ENCODE results near the gene ANTXR2. TPM values are rescaled to one million over a fixed set of nuclear protein-coding genes. Genes with fewer than 3 reads are reported as not detected.

The ANTXR2 gene
- total RNA-seq, 8 experiments from 2014 or later, result 10.5 to 72.6 (median 39.5) TPM

- peak overlapping the region in 1 of 2 donors; percentile 82 for H3K27ac ChIP-seq
- peak overlapping the region; percentile 48 to 87 (median 72) for H3K4me3 ChIP-seq
- 6 to 100% (median 63%) methylated on average over 1 to 4 of the region's 4 CpGs for WGBS, 10 experiments
- in situ Hi-C loops (cut with MboI; ENCODE audit: low pct_unique_long_range_greater_than_20kb in 2 of 9, low sequenced_read_pairs in 9 of 9, unreplicated experiment in 9 of 9), result no loop called here
- ATAC-seq (replicated peaks in 6 of 8), result no peak
- H3K4me1 ChIP-seq (replicated peaks in 1 of 2), result peaks cover 18 to 26% of the 10 kb centered on the region in 2 donors
Measured at GRCh38 chr4:80073473-80074008, 512 bp upstream of the ANTXR2 start.

DNA sequence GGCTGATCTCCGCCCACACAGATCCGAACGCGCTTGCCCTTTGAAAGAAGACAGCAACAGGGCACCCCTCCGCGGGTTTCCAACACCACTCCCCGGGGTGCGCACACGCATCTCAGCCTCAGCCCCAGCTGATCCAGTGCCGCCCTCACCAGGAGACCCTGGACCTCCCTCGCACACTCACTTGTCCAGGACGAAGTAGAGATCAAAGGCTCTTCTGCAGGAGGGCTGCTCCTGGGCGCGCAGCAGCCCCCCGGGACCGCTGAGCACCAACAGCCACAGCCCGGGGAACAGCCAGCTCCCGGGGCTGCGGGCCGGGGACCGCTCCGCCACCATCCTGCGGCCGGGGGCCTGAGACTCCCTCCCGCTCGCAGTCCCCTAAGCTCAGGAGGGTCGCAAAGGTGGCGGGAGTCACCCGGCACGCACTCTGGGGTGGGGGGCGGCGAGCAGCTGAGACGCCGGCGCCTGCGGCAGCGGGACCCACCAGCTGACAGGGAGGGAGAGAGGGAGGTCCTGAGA, 743 bp downstream of the ANTXR2 start:
- Histone ChIP-seq H3K4me1 (replicated peaks in 1 of 2) (peaks cover 18 to 26% of the 10 kb centered on the region in 2 donors), H3K4me3 (peak overlapping the region; percentile 48 to 87 (median 72)), H3K27ac (peak overlapping the region; percentile 70 to 82)
- WGBS, 10 experiments, result no CpG with 5 or more reads among the region's 37 CpGs
- ATAC-seq (replicated peaks in 6 of 8), result peak; percentile 2 to 68 (median 64)
- in situ Hi-C loops (cut with MboI; ENCODE audit: low pct_unique_long_range_greater_than_20kb in 2 of 9, low sequenced_read_pairs in 9 of 9, unreplicated experiment in 9 of 9), result no loop called here

- peak overlapping the region; percentile 48 to 87 (median 72) for H3K4me3 ChIP-seq
- 0 to 21% (median 5%) methylated on average over 1 to 13 of the region's 15 CpGs; no CpG with 5 or more reads in 1 of the 10 experiments for WGBS, 10 experiments
- in situ Hi-C loops (cut with MboI; ENCODE audit: low pct_unique_long_range_greater_than_20kb in 2 of 9, low sequenced_read_pairs in 9 of 9, unreplicated experiment in 9 of 9), result no loop called here
- ATAC-seq (replicated peaks in 6 of 8), result peak in 1 of 8 experiments; percentile 0
- peaks cover 18 to 26% of the 10 kb centered on the region in 2 donors for H3K4me1 ChIP-seq (replicated peaks in 1 of 2)
- H3K27ac ChIP-seq, result no peak overlapping the region
Measured at GRCh38 chr4:80071604-80072227, 1.3 kb downstream of the ANTXR2 start.

GRCh38 chr4:80070880-80071603, 2.0 kb downstream of the ANTXR2 start:
- peak overlapping the region; percentile 48 to 87 (median 72) for H3K4me3 ChIP-seq
- ATAC-seq (replicated peaks in 6 of 8), result no peak
- in situ Hi-C loops (cut with MboI; ENCODE audit: low pct_unique_long_range_greater_than_20kb in 2 of 9, low sequenced_read_pairs in 9 of 9, unreplicated experiment in 9 of 9), result no loop called here
- H3K27ac ChIP-seq, result no peak overlapping the region
- WGBS, 10 experiments, result 0 to 60% (median 36%) methylated on average over 2 to 6 of the region's 6 CpGs
- peaks cover 18 to 26% of the 10 kb centered on the region in 2 donors for H3K4me1 ChIP-seq (replicated peaks in 1 of 2)

DNA sequence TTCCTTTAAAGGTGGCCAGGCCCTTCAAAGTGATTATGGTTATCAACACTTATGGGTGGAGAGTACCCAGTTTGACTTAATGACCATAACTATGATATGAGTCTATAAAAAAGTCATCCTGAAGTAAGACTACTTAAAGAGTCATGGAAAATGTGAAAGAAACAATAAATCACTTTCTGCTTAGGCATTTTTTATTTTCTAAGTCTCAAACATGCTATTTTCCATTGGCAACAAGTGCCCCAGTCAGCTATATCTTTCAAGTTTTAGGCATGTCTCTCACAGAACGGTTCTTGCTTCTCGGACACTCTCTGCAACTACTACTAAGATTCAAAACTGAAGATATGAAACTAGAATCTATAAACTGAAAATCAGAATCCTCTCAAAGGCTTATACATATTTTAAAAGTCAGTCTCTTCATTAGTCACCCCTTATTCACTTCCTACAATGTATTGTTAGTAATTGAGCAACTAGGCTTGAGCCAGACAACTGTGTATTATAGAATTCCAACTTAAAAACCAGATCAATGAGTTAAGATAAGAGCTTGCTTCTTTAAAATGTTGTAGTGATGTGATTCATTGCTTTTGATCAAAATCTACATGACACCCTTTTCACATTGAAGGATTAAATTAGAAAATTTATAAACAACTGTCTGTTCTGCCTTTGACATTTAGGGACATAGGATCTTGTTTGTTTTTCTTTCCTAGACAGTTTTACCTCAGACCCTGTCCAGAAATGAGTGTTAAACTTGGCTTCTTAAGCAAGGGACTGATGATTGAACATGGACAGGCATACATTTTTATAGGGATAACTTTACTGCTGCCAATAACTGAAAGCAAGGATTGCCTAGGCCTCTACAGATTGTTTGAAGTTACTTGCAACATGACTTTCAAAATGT, 2.9 kb downstream of the ANTXR2 start:
- Histone ChIP-seq H3K27ac (no peak overlapping the region), H3K4me1 (replicated peaks in 1 of 2) (peaks cover 18 to 26% of the 10 kb centered on the region in 2 donors), H3K4me3 (no peak overlapping the region)
- no peak for ATAC-seq (replicated peaks in 6 of 8)
- in situ Hi-C loops (cut with MboI; ENCODE audit: low pct_unique_long_range_greater_than_20kb in 2 of 9, low sequenced_read_pairs in 9 of 9, unreplicated experiment in 9 of 9), result no loop called here
- WGBS, 10 experiments, result 7 to 100% (median 94%) methylated on average over 2 of the region's 2 CpGs; no CpG with 5 or more reads in 3 of the 10 experiments

DNA sequence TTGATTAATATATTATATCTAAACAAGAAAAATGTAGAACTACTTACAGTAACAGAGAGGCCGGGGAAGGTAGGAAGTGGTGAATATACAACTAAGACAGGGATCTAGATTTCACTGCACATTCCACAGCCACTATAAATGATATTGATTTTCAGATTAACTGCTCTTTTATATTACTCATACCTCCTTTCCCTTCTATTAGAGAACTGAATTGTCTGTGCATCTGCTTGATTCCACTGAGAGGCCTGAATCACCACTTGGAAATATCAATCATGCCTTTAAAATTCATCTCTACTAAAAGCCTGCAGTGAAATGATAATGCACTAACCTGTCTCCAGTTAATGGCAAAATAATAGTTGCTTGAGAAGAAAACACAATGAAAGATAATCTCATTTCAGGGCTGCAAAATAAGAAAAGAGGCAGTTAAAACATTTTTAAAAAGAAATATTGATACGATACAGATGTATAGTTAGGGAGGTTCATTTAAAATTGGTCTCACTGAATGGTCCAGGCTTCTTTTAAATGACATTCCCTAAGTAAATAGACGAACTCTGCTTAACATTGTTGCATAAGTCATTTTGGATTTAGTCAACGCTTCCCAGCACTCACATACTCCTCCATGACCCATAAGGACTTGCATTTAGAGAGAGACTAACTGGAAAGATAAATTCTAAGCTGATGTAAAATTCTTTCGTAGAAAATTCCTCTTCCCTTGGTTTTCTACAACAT, 3.8 kb downstream of the ANTXR2 start:
- Histone ChIP-seq H3K4me1 (replicated peaks in 1 of 2) (peaks cover 18 to 26% of the 10 kb centered on the region in 2 donors), H3K4me3 (no peak overlapping the region), H3K27ac (no peak overlapping the region)
- in situ Hi-C loops (cut with MboI; ENCODE audit: low pct_unique_long_range_greater_than_20kb in 2 of 9, low sequenced_read_pairs in 9 of 9, unreplicated experiment in 9 of 9), result no loop called here
- 20 to 90% (median 71%) methylated on average over 3 to 5 of the region's 5 CpGs; no CpG with 5 or more reads in 1 of the 10 experiments for WGBS, 10 experiments
- peak in 5 of 8 experiments; percentile 3 to 41 (median 19) for ATAC-seq (replicated peaks in 6 of 8)

GRCh38 chr4:80065601-80066000, 7.4 kb downstream of the ANTXR2 start:
- peak in 1 of 8 experiments; percentile 45 for ATAC-seq (replicated peaks in 6 of 8)
- in situ Hi-C loops (cut with MboI; ENCODE audit: low pct_unique_long_range_greater_than_20kb in 2 of 9, low sequenced_read_pairs in 9 of 9, unreplicated experiment in 9 of 9), result no loop called here
- H3K4me3 ChIP-seq, result no peak overlapping the region
- no peak overlapping the region for H3K27ac ChIP-seq
- 9 to 100% (median 88%) methylated on average over 1 to 2 of the region's 2 CpGs; no CpG with 5 or more reads in 1 of the 10 experiments for WGBS, 10 experiments
- peaks cover 10 to 17% of the 10 kb centered on the region in 2 donors for H3K4me1 ChIP-seq (replicated peaks in 1 of 2)

GRCh38 chr4:80062527-80062926, 10.5 kb downstream of the ANTXR2 start:
- in situ Hi-C loops (cut with MboI; ENCODE audit: low pct_unique_long_range_greater_than_20kb in 2 of 9, low sequenced_read_pairs in 9 of 9, unreplicated experiment in 9 of 9), result no loop called here
- Histone ChIP-seq H3K27ac (no peak overlapping the region), H3K4me1 (replicated peaks in 1 of 2) (peaks cover 0 to 3% of the 10 kb centered on the region in 2 donors), H3K4me3 (no peak overlapping the region)
- ATAC-seq (replicated peaks in 6 of 8), result peak in 2 of 8 experiments; percentile 5 to 9
- 10 to 100% (median 89%) methylated on average over 1 to 3 of the region's 3 CpGs for WGBS, 10 experiments

GRCh38 chr4:80060804-80061203, 12.2 kb downstream of the ANTXR2 start:
- 50 to 100% (median 93%) methylated on average over 1 to 4 of the region's 4 CpGs; no CpG with 5 or more reads in 4 of the 10 experiments for WGBS, 10 experiments
- no peak overlapping the region for H3K27ac ChIP-seq
- H3K4me3 ChIP-seq, result no peak overlapping the region
- H3K4me1 ChIP-seq (replicated peaks in 1 of 2), result peaks cover 0 to 3% of the 10 kb centered on the region in 2 donors
- peak in 2 of 8 experiments; percentile 32 to 93 for ATAC-seq (replicated peaks in 6 of 8)
- in situ Hi-C loops (cut with MboI; ENCODE audit: low pct_unique_long_range_greater_than_20kb in 2 of 9, low sequenced_read_pairs in 9 of 9, unreplicated experiment in 9 of 9), result no loop called here

DNA sequence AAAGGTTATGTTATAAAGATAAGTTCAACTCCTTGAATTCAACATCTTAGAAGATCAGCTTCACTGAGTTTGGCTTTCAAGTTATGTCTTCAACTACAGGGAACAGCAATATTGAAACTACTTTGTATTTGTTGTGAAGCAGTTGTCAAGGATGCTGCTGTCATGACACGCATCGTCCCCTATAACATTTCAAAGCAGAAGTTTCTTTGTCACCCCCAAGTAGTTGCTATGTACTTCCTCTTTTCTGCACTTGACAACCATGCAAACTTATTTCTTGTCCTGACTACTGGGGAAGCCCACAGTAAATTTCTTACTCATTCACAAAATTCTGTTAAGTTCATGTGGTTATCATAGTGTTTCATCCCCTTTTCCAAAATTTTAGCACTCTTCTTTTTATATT, 14.3 kb downstream of the ANTXR2 start:
- no peak overlapping the region for H3K4me3 ChIP-seq
- ATAC-seq (replicated peaks in 6 of 8), result peak in 4 of 8 experiments; percentile 18 to 70 (median 28)
- no peak overlapping the region for H3K27ac ChIP-seq
- H3K4me1 ChIP-seq (replicated peaks in 1 of 2), result peaks cover 0 to 3% of the 10 kb centered on the region in 2 donors
- in situ Hi-C loops (cut with MboI; ENCODE audit: low pct_unique_long_range_greater_than_20kb in 2 of 9, low sequenced_read_pairs in 9 of 9, unreplicated experiment in 9 of 9), result no loop called here
- WGBS, 10 experiments, result 38 to 100% (median 78%) methylated on average over 1 to 2 of the region's 2 CpGs; no CpG with 5 or more reads in 1 of the 10 experiments

DNA sequence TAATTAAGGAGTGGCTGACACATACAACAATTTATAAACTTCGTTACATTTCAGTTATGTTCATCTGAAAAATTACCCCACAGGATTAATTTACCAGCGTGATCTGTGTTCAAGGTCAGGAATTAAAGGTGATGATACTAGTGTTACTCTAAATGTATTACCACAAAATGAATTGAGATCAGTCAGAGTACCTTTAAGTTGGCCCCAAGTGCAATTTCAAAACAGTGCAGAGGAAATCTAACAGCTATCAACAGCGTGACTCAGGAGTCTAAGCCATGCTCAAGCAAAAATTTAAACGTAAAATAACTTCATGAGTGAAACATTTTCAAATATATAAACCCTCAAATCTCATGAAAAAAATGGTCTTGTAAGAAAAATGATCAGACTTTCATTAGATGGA, 18.7 kb downstream of the ANTXR2 start:
- no peak overlapping the region for H3K4me3 ChIP-seq
- in situ Hi-C loops (cut with MboI; ENCODE audit: low pct_unique_long_range_greater_than_20kb in 2 of 9, low sequenced_read_pairs in 9 of 9, unreplicated experiment in 9 of 9), result no loop called here
- ATAC-seq (replicated peaks in 6 of 8), result no peak
- no peak overlapping the region for H3K27ac ChIP-seq
- WGBS, 10 experiments, result 80 to 100% (median 89%) methylated on average over 1 to 4 of the region's 4 CpGs; no CpG with 5 or more reads in 1 of the 10 experiments
- H3K4me1 ChIP-seq (replicated peaks in 1 of 2), result peaks cover 0 to 3% of the 10 kb centered on the region in 2 donors

All from motor neuron (in vitro differentiated cells).